ENCODE measurements around the gene PBX1.
A peak's percentile ranks its signal among the peaks of the same experiment; 100 is the strongest.

The PBX1 gene

DNA sequence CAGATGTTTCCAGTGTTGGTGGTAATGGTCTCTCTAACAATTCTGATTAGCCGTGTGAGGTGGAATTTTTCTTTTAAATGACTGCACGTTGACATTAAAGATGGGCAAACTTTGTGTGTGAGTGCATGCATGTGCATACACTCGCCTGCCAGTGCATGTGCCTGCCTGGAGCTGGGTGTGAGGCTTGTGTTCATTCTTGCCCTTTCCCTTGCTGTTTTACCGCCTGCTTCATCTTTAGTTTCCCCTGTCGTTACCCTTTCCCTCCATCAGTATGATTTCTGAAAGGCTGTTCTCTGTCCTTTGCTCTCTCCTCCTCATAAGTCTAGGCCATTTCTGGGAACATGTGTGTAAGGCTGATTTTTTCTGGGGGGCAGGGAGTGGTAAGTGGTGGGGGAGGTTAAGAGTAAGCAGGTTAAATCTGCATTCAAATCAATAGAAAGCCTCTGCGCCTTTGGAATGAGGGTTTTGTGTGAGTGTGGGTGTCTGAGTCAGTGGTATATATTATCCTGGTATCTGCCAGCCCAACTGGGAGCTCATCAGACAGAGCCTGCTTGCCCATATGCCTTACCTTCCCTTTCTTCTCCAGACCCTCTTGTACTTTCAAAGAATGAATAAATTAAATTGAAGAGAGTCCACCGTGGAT lies 112.5 kb downstream of the PBX1 start:
- Histone ChIP-seq H3K9ac (ENCODE audit: low read depth, low read length) (no peak overlapping the region), H3K27me3 (ENCODE audit: insufficient read depth, low read length) (no peaks in the 10 kb centered on the region), H3K4me3 (ENCODE audit: low read length) (no peak overlapping the region), H3K36me3 (ENCODE audit: insufficient read depth, low read length) (no peaks in the 10 kb centered on the region), H3K4me1 (ENCODE audit: insufficient read depth, low read length) (peaks cover 38% of the 10 kb centered on the region), H3K9me3 (ENCODE audit: insufficient read depth, low read depth, low read length) (no peaks in the 10 kb centered on the region), H3K27ac (ENCODE audit: low read depth, low read length) (peak overlapping the region; percentile 50; the same call in 1 of the 2 replicates)
- 65% methylated on average over 6 of the region's 7 CpGs for WGBS

DNA sequence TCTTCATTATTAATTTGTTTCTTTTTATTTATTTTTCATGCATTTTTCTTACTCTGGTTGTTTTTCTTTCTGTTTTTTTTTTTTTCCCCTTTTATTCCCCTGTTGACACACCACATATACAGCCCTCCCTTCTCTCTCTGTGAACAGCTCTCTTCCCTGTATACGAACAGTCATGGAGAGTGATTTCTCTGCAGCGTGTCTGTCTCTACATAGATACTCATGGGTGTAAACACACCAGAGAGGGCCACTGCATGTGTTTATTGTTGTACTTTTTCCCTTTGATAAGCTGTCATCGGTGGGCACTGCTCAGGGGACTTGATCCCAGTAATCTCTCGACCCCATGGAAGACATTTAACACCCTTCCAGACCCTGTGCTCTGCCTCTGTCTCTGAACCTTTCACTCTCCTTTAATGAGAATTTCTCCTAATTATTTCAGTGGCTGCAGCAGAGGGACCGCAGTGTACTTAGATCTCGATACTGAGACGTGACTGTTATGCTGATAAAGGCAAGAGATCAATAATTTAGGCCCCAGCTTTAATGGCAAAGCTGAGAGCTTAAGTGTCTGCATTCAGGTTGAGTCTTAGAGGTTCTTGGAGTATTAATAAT lies 113.1 kb downstream of the PBX1 start:
- H3K27ac ChIP-seq (ENCODE audit: low read depth, low read length), result no peak overlapping the region
- no peaks in the 10 kb centered on the region for H3K27me3 ChIP-seq (ENCODE audit: insufficient read depth, low read length)
- no peak overlapping the region for H3K4me3 ChIP-seq (ENCODE audit: low read length)
- peaks cover 38% of the 10 kb centered on the region for H3K4me1 ChIP-seq (ENCODE audit: insufficient read depth, low read length)
- H3K9ac ChIP-seq (ENCODE audit: low read depth, low read length), result no peak overlapping the region
- H3K9me3 ChIP-seq (ENCODE audit: insufficient read depth, low read depth, low read length), result no peaks in the 10 kb centered on the region
- WGBS, result 87% methylated on average over 7 of the region's 7 CpGs
- H3K36me3 ChIP-seq (ENCODE audit: insufficient read depth, low read length), result no peaks in the 10 kb centered on the region

DNA sequence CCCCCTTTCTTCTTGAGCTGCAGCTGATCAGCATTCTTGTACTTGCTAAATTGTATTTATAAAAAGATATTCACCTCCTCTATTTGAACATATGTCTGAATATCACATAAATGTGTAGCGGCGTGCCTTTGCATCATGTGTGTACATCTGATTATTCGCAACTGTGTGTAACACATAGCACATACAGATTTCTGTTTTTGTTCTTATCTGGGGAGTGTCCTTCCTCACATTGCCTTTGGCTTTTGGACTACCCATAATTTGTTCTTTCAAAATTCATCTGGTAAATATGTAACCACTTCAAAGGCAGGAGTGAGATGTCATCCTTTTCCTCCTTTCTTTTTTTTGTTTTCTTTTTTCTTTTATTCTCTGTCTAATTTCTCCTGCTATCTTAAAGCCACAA lies 113.6 kb downstream of the PBX1 start:
- Histone ChIP-seq H3K9ac (ENCODE audit: low read depth, low read length) (no peak overlapping the region), H3K36me3 (ENCODE audit: insufficient read depth, low read length) (no peaks in the 10 kb centered on the region), H3K27ac (ENCODE audit: low read depth, low read length) (no peak overlapping the region), H3K4me1 (ENCODE audit: insufficient read depth, low read length) (peaks cover 36% of the 10 kb centered on the region), H3K4me3 (ENCODE audit: low read length) (no peak overlapping the region), H3K9me3 (ENCODE audit: insufficient read depth, low read depth, low read length) (no peaks in the 10 kb centered on the region), H3K27me3 (ENCODE audit: insufficient read depth, low read length) (no peaks in the 10 kb centered on the region)
- WGBS, result 92% methylated on average over 3 of the region's 3 CpGs

GRCh38 chr1:164673584-164674214 lies 114.7 kb downstream of the PBX1 start:
- Histone ChIP-seq H3K27me3 (ENCODE audit: insufficient read depth, low read length) (no peaks in the 10 kb centered on the region), H3K4me1 (ENCODE audit: insufficient read depth, low read length) (peaks cover 32% of the 10 kb centered on the region), H3K9ac (ENCODE audit: low read depth, low read length) (no peak overlapping the region), H3K36me3 (ENCODE audit: insufficient read depth, low read length) (peaks cover 1% of the 10 kb centered on the region; the same call in 1 of the 2 replicates), H3K4me3 (ENCODE audit: low read length) (no peak overlapping the region), H3K27ac (ENCODE audit: low read depth, low read length) (no peak overlapping the region), H3K9me3 (ENCODE audit: insufficient read depth, low read depth, low read length) (no peaks in the 10 kb centered on the region)
- 87% methylated on average over 14 of the region's 14 CpGs for WGBS

DNA sequence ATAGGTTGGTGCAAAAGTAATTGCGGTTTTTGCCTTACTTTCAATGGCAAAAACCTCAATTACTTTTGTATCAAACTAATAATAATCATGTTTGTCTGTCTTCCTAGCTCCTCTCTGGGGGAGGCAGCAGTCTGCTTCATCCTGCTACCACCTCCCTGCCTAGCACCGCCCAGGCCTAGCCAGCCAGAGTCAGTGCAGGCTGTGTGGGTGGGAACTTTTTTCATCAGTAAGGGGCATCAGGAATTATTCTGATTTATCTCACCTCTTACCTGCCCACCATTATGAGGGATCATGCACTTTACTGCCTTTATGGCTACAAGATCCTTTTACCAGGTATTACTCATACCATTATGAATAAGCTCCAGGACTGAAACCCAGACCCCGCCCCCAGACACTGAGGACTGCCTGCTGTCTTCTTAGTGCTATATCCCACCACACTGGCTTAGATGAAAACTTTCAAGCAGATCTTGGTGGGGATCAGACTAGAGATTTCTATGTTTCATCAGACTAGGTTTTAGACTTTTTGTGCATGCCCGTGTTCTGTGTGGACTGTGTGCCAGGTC lies 116.4 kb downstream of the PBX1 start:
- WGBS, result 85% methylated on average over 4 of the region's 4 CpGs
- no peak overlapping the region for H3K27ac ChIP-seq (ENCODE audit: low read depth, low read length)
- H3K4me1 ChIP-seq (ENCODE audit: insufficient read depth, low read length), result peaks cover 25% of the 10 kb centered on the region
- no peak overlapping the region for H3K4me3 ChIP-seq (ENCODE audit: low read length)
- no peaks in the 10 kb centered on the region for H3K9me3 ChIP-seq (ENCODE audit: insufficient read depth, low read depth, low read length)
- no peaks in the 10 kb centered on the region for H3K27me3 ChIP-seq (ENCODE audit: insufficient read depth, low read length)
- H3K36me3 ChIP-seq (ENCODE audit: insufficient read depth, low read length), result peaks cover 10% of the 10 kb centered on the region; the same call in 1 of the 2 replicates
- no peak overlapping the region for H3K9ac ChIP-seq (ENCODE audit: low read depth, low read length)

- no peak overlapping the region for H3K9ac ChIP-seq (ENCODE audit: low read depth, low read length)
- no peaks in the 10 kb centered on the region for H3K27me3 ChIP-seq (ENCODE audit: insufficient read depth, low read length)
- H3K4me3 ChIP-seq (ENCODE audit: low read length), result no peak overlapping the region
- peaks cover 5% of the 10 kb centered on the region; the same call in 1 of the 2 replicates for H3K4me1 ChIP-seq (ENCODE audit: insufficient read depth, low read length)
- H3K27ac ChIP-seq (ENCODE audit: low read depth, low read length), result no peak overlapping the region
- H3K9me3 ChIP-seq (ENCODE audit: insufficient read depth, low read depth, low read length), result no peaks in the 10 kb centered on the region
- peaks cover 15% of the 10 kb centered on the region; the same call in 1 of the 2 replicates for H3K36me3 ChIP-seq (ENCODE audit: insufficient read depth, low read length)
- 90% methylated on average over 4 of the region's 5 CpGs for WGBS
These were observed 119.2 kb downstream of the PBX1 start for GRCh38 chr1:164678136-164678700.

DNA sequence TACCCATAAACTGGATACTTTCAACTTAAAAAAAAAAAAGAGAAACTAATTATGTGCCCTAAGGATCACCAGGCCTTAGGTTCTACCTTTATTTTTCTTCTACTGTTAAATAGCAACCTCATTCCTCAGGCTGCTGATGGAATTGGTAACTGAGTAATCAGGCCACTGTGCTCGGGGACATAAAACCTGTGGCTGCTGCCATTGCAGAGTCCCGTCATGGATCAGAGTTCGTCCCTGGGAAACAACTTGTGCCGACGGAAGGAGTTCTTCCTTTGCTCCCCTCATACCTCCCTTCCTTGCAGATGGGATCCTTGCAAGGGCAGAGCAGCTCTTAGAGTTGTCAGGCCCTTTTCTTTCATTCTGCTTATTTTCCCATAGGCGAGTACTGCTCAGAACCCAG lies 123.6 kb downstream of the PBX1 start:
- WGBS, result 96% methylated on average over 6 of the region's 6 CpGs
- Histone ChIP-seq H3K9ac (ENCODE audit: low read depth, low read length) (no peak overlapping the region), H3K27ac (ENCODE audit: low read depth, low read length) (no peak overlapping the region), H3K27me3 (ENCODE audit: insufficient read depth, low read length) (no peaks in the 10 kb centered on the region), H3K4me1 (ENCODE audit: insufficient read depth, low read length) (no peaks in the 10 kb centered on the region), H3K4me3 (ENCODE audit: low read length) (no peak overlapping the region), H3K9me3 (ENCODE audit: insufficient read depth, low read depth, low read length) (no peaks in the 10 kb centered on the region), H3K36me3 (ENCODE audit: insufficient read depth, low read length) (peaks cover 15% of the 10 kb centered on the region; the same call in 1 of the 2 replicates)

DNA sequence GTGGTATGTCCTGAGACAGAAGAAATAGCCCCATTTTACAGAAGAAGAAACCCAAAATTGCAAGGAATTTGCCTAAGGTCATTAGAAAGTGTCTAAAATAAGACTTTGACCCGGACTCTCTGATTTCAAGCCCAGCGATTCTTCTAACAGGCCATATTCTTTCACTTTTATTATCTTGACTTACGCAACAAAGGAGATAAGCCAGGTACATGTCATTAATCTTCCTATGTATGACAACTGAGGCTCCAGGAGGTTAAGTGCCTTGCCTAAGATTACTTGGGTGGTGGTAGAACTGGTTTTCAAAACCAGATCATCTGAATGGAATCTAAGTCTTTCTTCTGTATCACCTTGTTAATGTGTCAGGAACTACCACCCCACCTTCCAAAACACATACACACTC lies 124.3 kb downstream of the PBX1 start:
- no peaks in the 10 kb centered on the region for H3K27me3 ChIP-seq (ENCODE audit: insufficient read depth, low read length)
- no peaks in the 10 kb centered on the region for H3K4me1 ChIP-seq (ENCODE audit: insufficient read depth, low read length)
- WGBS, result 96% methylated on average over 3 of the region's 3 CpGs

GRCh38 chr1:164685266-164686035 lies 126.5 kb downstream of the PBX1 start:
- peaks cover 16% of the 10 kb centered on the region for H3K4me1 ChIP-seq (ENCODE audit: insufficient read depth, low read length)
- no peaks in the 10 kb centered on the region for H3K9me3 ChIP-seq (ENCODE audit: insufficient read depth, low read depth, low read length)
- no peaks in the 10 kb centered on the region for H3K27me3 ChIP-seq (ENCODE audit: insufficient read depth, low read length)
- H3K27ac ChIP-seq (ENCODE audit: low read depth, low read length), result no peak overlapping the region
- H3K9ac ChIP-seq (ENCODE audit: low read depth, low read length), result no peak overlapping the region
- H3K36me3 ChIP-seq (ENCODE audit: insufficient read depth, low read length), result peaks cover 6% of the 10 kb centered on the region; the same call in 1 of the 2 replicates
- no peak overlapping the region for H3K4me3 ChIP-seq (ENCODE audit: low read length)
- WGBS, result 91% methylated on average over 2 of the region's 3 CpGs

More for the DNA sequence above, 124.3 kb downstream of the PBX1 start:
- H3K9me3 ChIP-seq (ENCODE audit: insufficient read depth, low read depth, low read length), result no peaks in the 10 kb centered on the region
- peaks cover 15% of the 10 kb centered on the region; the same call in 1 of the 2 replicates for H3K36me3 ChIP-seq (ENCODE audit: insufficient read depth, low read length)
- no peak overlapping the region for H3K4me3 ChIP-seq (ENCODE audit: low read length)
- no peak overlapping the region for H3K9ac ChIP-seq (ENCODE audit: low read depth, low read length)
- no peak overlapping the region for H3K27ac ChIP-seq (ENCODE audit: low read depth, low read length)

- Histone ChIP-seq H3K4me1 (ENCODE audit: insufficient read depth, low read length) (peaks cover 16% of the 10 kb centered on the region), H3K9me3 (ENCODE audit: insufficient read depth, low read depth, low read length) (no peaks in the 10 kb centered on the region), H3K27me3 (ENCODE audit: insufficient read depth, low read length) (no peaks in the 10 kb centered on the region), H3K4me3 (ENCODE audit: low read length) (no peak overlapping the region), H3K9ac (ENCODE audit: low read depth, low read length) (no peak overlapping the region), H3K27ac (ENCODE audit: low read depth, low read length) (no peak overlapping the region), H3K36me3 (ENCODE audit: insufficient read depth, low read length) (no peaks in the 10 kb centered on the region)
- WGBS, result 94% methylated on average over 4 of the region's 4 CpGs
These were observed 128.8 kb downstream of the PBX1 start for GRCh38 chr1:164687777-164688176.
